SKM-1 treated with dmso at 0.1 percent for 144 hours (cell line): Measurements from ENCODE around the gene KCNQ2.
"Not testable (repeated sequence)": the region's sequence is repeated elsewhere in the genome, so short reads cannot be mapped to it uniquely, and the experiment has no call there.

ENCODE experiments used
- DNase-seq: peaks from one replicate; lab custom pipeline; 2025; ENCODE audit not compliant: unreplicated experiment; lab: John Stamatoyannopoulos, UW

Gene KCNQ2

DNA sequence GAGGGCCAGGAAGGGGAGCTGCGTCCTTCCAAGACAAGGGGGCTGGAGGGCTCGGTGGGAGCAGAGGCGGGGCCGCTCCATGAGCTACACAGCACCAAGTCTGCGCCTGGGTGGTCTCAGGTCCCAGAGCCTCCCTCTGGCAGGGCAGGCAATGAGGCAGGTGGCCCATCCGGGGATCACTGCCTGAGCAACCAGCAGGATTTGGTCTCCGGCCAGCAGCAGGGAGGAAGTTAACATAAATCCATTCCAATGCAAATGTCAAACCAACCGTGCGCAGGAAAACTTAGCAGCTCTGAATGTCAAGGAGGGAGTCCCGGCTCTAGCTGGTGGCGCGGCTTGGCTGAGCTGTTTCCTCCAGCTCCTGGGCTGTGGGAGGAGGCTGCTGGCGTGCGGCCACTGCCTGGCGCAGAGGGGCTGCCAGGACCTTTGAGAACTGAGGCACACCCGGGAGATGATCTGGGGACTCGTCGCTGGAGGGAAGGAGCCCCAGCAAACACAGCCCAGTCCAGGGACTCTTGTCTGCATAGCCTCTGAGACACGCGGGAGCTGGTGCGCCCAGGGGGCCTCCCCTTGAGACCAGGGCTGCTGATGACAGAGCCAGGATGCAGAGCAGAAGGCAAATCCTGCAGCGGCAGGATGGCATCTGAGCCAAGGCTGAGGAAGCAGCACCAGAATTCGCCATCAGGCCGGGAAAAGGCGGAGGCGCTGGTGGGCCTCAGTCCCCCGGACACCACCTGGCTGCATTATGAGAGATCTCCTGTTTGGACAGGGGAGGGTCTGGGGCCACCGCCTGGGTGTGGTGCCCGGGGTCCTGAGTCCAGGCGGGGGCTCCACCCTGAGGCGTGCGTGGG lies 78.2 kb downstream of the KCNQ2 start:
- no peak for DNase-seq

DNA sequence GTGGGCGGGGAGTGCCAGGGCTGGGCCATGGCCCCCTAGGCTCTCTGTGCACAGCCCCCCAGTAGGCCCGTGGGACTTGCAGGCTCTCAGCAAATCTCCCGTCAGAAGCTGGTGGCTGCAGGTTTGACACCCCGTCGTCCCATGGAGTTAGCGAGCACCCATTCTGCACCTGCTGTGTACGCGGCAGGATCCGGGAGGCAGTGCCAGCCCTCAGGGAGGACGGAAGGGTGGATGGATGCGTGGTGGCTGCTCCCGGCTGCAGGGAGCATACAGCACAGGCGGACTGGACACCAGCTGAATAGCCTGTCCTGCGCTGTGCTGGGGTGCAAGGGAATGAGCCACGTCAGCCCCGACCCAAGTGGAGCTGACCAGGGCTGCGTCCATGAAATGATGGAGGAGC lies 78.9 kb downstream of the KCNQ2 start:
- no peak for DNase-seq

DNA sequence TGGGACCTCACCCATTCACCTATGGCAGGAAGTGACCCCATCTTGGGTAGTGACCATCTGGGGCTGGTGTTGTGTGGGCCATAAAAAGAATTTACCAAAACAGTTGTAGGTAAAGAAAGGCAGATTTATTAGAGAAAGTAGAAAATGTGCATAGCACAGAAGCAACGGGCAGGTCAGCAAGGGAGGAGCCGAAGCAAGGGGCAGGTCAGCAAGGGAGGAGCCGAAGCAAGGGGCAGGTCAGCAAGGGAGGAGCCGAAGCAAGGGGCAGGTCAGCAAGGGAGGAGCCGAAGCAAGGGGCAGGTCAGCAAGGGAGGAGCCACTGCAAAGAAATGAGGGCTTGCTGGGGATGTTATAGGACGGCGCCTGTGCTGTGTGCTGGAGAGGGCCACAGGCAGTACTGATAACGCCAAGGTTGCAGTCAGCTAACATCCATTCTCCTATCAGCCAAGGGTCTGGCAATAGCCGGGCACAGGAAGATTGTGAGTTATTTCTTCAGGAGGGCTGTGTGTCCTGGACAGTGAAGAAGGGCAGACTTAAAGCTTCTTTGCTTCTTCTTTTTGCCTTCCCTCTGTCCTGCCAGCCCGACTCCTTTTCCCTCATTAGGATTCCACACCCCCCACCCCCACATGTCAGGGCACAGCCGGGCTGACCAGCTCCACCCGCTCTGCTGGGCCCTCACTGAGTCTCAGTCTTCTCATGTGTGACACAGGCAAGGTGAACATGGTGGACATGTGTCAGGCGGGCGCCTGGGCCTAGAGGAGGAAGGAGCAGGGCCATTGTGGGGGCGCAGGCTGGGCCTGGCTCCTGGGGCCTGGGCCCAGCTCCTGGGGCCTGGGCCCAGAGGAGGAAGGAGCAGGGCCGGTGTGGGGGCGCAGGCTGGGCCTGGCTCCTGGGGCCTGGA lies 79.7 kb downstream of the KCNQ2 start:
- no peak for DNase-seq

DNA sequence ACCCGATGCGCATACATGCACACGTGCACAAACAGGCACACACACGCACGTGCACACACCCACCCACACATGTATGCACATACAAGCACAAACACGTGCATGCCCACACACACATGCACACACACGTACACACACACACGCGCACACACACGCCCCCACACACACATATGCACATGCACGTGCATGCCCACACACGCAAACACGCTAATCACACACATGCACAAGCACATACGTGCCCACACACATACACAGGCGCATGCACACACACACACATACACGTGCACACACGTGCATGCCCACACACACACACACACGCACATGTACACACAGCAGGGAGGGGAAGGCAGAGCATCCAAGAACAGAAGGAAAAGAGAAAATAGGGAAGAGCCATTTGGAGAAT lies 84.5 kb downstream of the KCNQ2 start:
- DNase-seq, result no peak

DNA sequence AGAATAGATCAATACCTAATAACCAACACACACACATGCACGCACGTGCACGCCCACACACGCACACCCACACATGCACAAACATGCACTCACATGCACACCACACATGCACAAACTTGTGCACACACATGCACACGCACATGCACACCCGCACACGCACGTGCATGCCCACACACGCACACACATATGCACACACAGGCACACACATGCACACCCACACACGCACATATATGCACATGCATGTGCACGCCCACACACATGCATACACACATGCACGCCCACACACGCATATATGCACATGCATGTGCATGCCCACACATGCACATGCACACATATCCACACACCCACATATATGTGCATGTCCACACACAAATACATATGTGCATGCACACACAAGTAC lies 85.1 kb downstream of the KCNQ2 start:
- DNase-seq, result no peak

DNA sequence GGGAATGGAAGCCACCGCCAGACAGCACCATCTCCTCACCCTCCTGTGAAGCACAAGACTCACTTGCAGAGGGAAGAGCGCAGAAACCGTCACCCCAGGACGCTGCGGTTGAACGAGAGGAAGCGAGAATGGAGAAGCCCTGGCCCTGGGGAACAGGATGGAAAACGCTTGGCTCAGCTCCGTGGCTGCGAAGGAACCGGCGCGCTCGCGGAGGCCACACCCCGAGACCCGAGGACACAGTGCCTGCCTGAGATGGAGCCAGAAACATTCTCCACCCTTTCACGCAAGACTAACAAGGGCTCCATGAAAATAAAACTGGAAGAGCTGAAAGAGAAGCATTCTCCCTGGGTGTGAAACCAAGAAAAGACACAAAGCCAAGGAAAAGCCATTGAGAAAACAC lies 86.0 kb downstream of the KCNQ2 start:
- DNase-seq, result no peak

DNA sequence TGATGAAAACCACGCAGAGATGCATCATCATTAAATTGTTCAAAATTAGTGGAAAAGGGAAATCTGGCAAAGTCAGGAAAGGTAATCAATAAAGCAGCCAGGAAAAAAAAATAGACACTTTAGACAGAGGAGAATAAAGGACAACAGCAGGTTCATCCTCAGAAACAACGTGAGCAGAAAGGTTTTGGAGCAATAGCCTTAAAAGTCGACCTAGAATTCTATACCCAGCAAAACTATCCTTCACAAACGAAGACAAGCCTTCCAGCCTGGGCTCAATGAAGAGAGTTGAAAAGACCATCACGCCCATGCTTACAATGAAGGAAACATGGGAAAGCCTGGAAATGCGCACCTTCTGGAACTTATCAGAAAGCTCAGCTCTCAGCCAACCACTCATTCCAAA lies 86.6 kb downstream of the KCNQ2 start:
- no peak for DNase-seq

DNA sequence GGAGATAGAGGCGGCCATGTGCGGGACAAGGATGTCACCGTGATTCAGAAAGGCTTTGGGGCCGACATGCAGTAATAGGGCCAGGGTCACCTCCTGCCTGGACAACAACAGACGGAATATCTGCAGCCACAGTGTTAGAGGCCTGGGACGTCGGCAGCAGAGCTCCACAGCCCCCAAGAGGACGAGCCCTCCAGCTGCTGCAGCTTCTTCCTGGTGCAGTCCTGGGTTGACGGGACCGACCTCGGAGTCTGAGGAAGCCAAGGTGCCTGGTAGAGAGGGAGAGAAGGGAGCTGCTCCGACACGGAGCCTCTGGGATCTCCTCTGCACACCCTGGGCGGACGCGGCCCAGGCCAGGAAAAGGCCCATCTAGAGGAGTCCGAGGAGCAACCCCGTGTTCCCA lies 88.1 kb downstream of the KCNQ2 start:
- DNase-seq, result no peak

DNA sequence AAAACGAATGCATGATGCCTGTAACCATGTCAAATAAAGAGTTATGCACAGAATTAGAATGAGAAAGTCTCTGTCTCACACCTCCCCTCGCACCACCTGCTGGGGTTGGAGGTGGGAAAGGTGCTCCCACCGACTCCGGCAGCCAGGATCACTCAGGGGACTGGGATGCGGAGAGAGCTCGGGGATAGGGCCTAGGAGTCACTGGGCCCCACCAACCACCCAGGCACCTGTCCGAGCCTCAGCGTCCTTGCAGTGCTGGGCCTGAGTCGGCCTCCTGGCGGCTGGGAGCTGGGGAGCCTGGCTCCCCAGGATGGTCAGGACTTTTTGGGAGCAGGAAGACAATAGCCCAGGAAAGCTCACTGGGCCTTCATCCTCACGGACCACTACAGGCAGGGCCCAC lies 88.9 kb downstream of the KCNQ2 start:
- no peak for DNase-seq

DNA sequence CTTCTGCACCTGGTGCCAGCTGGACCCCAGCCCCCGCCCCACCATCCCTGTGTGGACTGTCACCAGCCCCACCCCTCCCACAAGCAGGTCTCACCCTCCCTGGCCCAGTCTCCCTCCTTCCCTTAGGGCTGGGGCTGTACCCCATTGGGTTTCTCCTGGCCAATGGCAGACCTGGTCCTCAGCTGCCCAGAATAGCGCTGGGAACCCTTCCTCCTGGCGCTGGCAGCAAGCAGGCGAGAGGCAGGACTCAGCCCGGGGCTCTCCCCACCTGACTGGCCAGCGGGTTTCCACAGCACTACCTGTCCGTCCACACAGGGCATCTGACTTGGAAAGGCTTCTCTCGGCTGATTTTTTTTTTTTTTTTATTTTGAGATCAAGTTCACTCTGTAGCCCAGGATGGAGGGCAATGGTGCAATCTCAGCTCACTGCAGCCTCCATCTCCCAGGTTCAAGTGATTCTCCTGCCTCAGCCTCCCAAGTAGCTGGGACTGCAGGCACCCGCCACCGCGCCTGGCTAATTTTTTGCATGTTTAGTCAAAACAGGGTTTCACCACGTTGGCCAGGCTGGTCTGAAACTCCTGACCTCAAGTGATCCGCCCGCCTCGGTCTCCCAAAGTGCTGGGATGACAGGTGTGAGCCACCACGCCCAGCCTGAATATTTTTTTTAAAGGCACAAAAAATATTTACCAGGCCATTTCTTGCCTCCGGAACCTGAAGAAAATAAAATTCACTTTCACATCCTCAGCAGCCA lies 89.7 kb downstream of the KCNQ2 start:
- no peak for DNase-seq

DNA sequence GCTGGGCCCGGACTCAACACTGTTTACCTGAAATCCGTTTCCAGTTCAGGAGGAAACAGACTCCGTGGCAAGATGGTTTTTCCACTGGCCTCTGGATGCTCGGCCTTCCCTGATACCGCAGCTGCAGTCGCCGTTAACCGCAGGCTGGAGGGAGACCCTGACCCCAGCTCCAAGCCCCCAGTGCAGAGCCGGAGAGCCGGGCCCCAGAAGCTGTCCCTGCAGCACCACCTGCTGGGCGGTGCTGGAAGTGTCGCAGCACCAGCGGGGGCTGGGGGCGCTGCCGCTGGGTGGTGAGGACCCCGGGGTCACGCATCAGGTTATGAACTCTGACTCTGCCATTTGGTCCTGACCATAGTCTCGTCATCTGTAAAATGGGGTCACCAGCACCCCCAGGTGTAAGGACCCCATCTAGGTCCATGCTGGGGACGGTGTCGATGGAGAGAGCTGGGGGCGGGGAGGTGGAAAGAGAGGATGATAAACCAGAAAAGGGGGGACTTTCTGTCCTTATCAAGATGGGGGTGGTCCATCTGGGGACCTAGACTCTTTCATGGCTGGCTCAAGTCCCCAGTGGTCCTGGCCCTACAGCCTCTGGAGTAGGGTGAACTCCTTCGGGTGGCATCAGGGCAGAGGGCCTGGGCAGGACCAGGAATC lies 90.5 kb downstream of the KCNQ2 start:
- DNase-seq, result no peak

DNA sequence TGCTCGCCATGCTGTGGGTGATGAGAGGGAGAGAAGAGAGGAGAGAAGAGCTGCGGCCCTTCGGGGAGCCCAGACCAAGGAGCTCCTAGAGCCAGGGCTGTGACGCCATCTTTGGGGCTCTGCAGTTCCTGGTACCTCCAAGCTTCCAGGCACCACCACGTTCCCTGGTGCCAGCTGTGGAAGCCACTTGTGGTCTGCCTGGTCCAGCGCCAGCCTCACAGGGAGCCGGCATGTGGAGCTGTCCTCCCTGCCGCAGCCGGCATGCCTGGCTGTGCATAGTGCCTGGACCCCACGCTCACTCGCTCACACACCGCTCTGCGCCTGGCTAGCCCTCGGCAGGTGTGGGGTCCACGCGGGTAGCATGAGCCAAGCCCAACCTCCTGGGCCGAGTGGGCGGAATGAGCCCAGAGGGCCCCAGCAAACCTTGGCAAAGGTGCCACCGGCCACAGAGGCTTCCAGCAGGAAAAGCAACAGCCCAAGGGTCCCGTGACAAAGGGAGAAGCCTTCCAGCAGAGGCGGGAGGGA lies 92.0 kb downstream of the KCNQ2 start:
- DNase-seq, result no peak

DNA sequence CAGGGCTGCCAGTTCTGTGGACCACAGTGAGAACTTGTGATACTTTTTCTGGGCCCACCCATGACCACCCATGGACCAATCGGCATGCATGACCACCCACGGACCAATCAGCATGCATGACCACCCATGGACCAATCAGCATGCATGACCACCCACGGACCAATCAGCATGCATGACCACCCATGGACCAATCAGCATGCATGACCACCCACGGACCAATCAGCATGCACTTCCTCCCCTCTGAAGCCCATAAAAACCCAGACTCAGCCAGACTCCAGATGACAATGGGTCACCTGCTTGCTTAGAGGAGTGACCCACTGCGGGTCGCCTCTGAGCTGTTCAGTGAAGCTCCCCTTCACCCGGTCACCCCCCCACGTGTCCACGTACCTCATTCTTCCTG lies 92.6 kb downstream of the KCNQ2 start:
- DNase-seq, result not testable (repeated sequence)

DNA sequence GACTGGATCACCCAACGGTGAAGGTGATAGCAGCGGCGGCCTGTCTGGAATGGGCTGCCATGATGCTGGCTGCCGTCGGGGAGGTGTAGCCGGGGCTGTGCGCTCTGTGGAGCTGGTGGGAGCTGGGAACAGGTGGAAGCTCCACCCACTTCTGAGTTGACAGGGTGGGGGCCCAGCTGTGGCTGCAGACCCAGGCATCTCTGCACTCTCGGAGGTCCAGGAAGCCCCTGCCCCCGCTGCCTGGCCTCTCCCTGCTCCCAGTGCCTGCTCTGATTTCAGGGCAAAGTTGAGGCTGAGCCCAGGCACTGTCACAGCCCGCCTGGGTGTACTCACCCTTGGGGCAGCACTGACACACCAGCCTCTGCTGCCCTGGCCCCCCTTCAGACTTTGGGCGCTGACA lies 93.2 kb downstream of the KCNQ2 start:
- no peak for DNase-seq

DNA sequence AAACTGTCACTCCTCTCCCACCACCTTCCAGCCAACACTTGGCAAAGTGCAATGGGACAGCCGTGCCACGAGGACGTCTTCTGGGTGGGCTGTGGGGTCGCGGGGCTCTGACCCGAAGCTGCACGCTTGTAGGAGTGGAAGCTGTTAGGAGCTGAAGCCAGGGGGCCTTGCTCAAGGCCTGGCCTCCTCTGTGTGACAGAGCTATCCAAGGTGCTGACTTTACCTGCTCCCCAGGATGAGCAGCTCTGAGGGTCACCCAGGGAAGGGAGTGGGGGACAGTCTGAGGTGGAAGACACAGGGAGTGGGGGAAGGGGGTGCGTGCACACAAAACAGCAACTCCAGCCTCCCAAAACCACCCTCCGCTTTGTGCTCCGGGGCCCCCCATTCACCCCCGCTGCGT lies 93.8 kb downstream of the KCNQ2 start:
- no peak for DNase-seq

DNA sequence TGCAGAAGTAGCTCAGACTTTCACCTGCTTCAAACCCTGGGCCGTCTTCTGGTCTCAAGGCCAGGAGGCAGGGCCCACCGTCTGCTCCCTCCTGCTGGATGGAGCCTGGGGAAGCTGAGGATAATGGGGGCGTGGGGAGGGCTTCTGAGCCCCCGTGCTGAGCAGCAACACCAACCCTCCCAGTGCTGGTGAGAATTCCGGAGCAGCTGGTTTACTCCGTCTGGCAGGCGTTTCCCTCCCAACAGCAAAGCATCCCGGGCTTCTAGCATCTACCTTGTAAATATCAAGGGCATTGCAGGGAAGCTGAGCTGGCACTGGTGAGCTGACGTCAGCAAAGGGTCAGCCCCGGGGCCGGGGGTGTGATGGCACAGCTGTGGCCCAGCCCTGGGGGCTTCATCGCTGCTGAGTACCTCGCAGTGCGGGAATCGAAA lies 94.5 kb downstream of the KCNQ2 start:
- no peak for DNase-seq

DNA sequence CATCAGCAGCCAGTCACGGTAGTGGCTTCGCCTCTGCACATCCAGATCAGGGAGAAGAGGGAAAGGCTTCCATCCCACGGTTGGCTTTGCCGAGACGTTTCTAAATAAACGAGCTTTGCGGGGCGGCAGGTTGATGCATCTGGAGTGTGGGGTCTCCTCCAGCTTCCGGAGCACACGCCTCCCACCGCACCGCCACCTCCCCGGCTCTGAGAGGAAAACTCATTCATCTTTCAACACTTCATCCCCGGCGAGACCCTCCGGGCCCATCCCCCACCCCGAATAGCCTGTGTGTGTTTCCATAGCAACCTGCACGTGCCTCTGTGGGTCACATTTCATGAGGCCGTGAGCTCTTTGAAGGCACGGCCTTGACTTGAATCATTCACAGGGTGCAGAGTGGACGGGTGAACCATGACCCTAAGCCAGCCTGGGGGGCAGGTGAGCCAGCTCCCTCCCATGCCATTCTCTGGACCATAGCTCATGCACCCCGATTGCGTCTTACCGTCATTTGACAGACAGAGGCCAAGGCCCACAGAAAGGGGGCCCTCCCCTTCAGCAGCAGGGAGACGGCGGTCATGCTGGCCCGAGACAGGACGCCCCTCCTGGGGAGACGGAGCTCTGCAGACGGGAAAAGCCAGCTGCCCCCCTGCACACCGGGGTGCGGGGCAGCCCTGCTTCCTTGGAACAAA lies 95.1 kb downstream of the KCNQ2 start:
- no peak for DNase-seq

DNA sequence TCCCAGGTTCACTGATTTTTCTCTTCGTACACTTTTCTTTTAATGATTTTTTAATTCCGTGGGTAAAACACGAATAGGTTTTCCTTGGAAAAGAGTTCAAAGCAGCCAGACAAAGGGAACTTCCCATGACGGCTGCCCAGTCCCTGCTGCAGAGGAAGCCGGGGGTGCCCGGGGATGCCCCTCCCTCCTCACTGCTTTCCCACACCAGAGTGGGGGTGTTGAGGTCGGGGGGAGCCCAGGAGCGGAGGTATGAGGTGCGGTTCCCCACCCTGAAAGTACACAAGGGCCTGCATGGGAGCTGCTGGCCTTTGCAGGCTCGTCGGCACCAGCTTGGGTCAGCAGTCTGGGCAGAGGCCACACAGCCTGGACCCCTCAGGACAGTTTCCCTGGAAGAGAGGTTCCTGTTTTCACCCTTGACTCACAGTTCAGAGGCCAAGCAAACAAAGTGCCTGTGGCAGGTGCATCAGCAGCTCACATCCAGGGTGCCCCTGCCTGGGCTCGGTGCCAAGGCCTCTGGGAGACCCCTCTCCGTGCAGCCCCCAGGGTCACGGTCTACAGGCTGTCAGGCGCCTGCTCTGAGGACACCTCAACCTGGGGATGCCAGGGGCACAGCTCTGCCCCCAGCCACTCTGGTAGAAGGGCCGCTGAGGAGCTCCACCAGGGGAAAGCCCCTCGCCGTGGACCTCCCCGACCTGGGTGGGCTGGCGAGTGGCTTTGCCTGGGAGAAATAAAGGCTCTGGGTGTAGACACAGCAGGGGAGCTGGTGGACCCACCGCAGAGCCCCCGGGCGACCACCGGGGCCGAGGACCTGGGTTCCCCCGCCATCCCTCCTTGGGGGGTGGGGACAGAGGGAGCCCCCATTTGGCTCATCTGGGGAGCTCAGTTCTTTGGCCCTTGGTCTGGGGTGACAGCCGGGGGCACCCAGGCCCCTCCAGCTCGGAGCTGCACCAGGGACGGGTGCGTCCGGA lies 95.9 kb downstream of the KCNQ2 start:
- DNase-seq, result no peak

DNA sequence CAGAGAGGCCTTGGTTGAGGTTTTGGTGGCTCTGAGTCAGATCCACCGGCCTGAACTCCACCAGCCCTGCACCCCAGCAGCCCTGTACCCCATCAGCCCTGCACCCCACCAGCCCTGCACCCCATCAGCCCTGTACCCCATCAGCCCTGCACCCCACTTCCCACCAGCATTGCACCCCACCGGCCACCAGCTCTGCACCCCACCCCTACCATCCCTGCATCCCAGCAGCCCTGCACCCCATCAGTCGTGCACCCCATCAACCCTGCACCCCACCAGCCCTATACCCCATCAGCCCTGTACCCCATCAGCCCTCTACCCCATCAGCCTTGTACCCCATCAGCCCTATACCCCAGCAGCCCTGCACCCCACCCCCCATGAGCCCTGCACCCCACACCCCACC lies 97.0 kb downstream of the KCNQ2 start:
- DNase-seq, result no peak
